Hematopoietic multipotent progenitor cell (in vitro differentiated cells): Measurements from ENCODE around the gene CFAP119. TPM values are rescaled to one million over a fixed set of nuclear protein-coding genes. Genes with fewer than 3 reads are reported as not detected.

ENCODE experiments used
- DNase-seq, 3 donors: peaks; one replicate each; pipeline ENCODE4 v3.0.0-alpha.2; 2011 to 2015; ENCODE audit warnings: low read depth in 2 of 3, low spot score in 2 of 3
- total RNA-seq: library from RNA; depleted of rRNA; stranded (reverse); fragments of >200 nt; gene quantifications from one replicate; pipeline ENCODE4 v1.2.3, GENCODE V29; 2012

Gene CFAP119
- total RNA-seq, 1 donor = 9.2 TPM

GRCh38 chr16:30741461-30741914 is 20.4 kb downstream of the CFAP119 start:
- no peak for DNase-seq

DNA sequence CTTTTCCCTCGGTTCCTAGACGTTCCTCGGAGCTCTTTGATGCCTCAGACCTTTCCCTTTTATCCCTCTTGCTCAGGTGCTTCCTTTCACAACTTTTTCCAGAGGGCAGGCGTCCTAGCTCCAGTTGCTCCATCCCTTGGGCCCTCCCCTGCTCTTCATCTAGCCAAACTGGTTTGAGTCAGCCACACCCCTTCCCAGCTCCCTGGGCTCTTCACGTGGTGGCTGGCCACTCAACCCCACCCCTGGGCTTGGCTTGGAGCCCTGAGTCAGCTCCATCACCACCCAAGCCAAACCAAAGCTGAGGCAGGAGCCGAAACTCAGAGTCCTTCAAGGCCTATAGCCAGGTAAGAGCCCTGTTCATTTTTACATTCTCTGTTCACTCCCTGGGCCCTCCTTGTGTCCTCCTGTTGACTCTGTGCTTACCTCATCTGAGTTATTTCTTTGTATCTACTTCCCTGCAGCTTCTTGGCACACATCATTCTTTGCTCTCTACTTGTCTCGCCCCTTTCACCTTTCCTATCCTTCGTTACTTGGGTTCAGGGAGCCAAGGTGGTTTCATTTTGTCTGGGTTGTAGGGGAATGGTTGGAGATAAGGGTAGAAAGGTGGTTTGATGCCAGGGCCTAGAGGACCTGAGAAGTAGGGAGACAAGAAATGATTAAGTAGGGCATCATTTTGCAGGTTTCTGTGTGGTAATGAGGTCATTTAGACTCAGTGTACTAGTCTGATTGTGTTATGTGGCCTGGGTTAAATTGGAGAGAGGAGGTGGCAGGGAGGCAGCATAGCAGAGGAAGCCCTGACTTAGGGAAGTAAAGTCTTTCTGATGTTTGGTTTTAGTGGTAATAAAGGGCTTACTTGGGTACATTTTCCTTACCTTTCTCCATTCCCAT is 21.3 kb downstream of the CFAP119 start:
- DNase-seq = no peak

DNA sequence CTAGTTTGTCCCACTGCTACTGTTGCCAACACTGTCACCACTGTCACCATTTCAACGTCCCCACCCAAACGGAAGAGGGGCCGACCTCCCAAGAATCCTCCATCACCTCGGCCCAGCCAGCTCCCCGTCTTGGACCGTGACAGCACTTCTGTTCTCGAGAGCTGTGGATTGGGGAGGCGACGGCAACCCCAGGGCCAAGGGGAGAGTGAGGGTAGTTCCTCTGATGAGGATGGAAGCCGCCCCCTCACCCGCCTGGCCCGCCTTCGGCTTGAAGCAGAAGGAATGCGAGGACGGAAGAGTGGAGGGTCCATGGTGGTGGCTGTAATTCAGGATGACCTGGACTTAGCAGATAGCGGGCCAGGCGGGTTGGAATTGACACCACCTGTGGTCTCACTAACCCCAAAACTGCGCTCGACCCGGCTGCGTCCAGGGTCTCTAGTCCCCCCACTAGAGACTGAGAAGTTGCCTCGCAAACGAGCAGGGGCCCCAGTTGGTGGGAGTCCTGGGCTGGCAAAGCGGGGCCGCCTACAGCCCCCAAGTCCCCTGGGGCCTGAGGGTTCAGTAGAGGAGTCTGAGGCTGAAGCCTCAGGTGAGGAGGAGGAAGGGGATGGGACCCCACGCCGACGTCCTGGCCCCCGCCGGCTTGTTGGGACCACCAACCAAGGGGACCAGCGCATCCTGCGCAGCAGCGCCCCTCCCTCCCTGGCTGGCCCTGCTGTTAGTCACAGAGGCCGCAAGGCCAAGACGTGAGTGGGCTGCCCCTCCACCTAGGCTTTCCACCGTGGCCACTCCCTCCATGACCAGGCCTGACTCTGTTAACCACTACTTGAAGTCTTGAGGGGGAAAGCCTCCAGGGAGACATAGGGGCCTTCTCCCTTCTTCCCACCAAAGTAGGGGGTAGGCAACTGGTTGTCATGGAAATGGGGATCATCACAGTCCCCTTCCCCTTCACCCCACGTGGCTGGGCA is 22.6 kb downstream of the CFAP119 start:
- DNase-seq = no peak

GRCh38 chr16:30737794-30738648 is 23.8 kb downstream of the CFAP119 start:
- no peak for DNase-seq

DNA sequence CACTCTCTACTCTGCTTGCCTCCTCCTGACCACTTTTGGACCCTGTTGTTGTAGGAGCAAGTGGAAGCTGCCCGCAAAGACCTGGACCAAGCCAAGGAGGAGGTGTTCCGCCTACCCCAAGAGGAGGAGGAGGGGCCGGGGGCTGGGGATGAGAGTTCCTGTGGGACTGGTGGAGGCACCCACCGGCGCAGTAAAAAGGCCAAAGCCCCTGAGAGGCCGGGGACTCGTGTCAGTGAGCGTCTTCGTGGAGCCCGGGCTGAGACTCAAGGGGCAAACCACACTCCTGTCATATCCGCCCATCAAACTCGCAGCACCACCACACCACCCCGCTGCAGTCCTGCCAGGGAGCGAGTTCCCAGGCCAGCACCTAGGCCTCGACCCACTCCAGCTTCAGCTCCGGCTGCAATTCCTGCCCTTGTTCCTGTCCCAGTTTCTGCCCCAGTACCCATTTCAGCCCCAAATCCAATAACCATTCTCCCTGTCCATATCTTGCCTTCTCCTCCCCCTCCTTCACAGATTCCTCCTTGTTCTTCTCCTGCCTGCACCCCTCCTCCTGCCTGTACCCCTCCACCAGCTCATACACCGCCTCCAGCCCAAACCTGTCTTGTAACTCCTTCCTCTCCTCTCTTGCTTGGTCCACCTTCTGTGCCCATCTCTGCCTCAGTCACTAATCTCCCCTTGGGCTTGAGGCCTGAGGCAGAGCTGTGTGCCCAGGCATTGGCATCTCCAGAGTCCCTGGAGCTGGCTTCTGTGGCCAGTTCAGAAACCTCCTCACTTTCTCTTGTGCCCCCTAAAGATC is 24.7 kb downstream of the CFAP119 start:
- no peak for DNase-seq

DNA sequence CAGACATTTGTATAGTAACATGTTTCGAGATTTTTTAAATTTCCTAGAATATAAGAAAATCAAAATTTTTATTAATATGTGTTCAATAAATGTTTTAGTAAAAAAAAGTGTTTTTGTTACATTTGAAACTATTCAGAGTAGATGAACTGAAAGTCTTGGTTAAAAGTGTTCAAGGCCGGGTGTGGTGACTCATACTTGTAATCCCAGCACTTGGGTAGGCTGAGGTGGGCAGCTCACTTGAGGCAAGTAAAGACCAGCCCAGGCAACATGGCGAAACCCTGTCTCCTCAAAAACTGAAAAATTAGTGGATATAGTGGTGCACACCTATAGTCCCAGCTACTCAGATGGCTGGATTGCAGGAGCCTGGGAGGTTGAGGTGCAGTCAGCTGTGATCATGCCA is 30.5 kb downstream of the CFAP119 start:
- DNase-seq = no peak

GRCh38 chr16:30728899-30729672 is 32.8 kb downstream of the CFAP119 start:
- peak in 1 of 3 donors; percentile 10 for DNase-seq

DNA sequence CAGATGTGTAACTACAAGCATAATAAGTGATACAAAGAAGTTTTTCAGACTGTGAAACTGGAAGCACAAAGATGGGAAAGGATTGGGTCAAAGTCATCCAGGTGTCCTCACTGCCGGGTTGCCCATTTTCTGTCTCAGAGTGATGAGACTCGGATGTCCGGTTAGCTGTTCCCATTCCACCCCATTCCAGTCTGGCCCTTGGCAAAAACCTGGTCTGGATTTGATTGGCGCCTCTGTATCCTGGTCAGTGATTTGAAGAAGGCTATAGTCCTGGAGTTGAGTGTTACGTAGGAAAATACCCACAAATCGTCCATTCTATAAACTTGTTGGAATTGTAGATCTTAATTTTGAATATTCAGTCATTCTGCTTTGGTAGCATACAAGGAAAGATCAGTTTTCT is 33.5 kb downstream of the CFAP119 start:
- no peak for DNase-seq

DNA sequence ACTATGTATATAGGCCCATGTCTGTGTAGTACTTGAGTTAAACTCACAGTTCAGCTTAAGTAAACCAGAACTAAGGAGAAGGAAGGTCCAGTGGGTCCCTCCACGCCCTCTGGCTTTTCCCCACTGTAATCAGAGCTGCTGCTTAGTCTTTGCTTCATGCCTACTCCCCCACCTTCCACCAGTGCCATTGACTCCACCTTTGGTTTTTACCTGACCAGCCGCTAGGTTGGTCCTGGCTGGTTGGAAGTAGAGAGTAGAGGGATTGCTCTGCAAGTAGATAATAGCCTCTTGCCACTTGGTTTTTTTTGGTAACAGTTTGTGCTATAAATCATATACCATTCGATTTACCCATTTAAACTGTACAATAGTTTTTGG is 36.5 kb downstream of the CFAP119 start:
- no peak for DNase-seq

DNA sequence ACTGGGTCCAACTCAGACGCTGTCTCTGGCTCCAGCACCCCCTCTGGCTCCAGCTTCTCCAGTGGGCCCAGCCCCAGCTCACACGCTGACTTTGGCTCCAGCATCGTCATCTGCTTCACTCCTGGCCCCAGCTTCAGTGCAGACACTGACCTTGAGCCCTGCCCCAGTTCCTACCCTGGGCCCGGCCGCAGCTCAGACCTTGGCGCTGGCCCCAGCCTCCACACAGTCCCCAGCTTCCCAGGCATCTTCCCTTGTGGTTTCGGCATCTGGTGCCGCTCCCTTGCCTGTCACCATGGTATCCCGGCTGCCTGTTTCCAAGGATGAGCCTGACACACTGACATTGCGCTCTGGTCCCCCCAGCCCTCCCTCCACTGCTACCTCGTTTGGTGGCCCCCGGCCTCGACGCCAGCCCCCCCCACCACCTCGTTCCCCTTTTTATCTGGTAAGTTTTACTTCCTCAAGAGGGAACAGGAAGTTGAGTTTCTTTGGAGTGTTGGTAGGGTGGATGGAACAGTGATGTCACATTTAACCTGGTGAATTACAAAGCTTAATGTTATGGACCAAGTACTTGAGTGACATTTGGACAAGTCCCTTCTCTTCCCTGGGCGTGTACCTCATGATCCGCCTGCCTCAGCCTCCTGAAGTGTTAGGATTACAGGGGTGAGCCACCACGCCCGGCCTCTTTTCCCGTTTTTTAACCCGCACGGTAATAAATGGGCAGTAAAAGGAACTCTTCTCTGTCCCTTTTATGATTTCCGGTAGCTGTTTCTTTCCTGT is 37.0 kb downstream of the CFAP119 start:
- DNase-seq = peak in 1 of 3 donors; percentile 6

GRCh38 chr16:30723725-30724355 is 38.0 kb downstream of the CFAP119 start:
- no peak for DNase-seq

DNA sequence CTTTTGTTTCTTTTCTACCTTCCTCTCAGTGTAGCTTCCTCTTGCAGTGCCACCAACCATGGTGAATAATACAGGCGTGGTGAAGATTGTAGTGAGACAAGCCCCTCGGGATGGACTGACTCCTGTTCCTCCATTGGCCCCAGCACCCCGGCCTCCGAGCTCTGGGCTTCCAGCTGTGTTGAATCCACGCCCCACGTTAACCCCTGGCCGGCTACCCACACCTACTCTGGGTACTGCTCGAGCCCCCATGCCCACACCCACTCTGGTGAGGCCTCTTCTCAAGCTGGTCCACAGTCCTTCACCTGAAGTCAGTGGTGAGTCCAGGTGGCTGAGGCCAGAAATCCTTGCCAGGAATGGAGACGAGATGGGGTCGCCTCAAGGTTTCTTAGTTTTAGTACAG is 38.9 kb downstream of the CFAP119 start:
- no peak for DNase-seq

DNA sequence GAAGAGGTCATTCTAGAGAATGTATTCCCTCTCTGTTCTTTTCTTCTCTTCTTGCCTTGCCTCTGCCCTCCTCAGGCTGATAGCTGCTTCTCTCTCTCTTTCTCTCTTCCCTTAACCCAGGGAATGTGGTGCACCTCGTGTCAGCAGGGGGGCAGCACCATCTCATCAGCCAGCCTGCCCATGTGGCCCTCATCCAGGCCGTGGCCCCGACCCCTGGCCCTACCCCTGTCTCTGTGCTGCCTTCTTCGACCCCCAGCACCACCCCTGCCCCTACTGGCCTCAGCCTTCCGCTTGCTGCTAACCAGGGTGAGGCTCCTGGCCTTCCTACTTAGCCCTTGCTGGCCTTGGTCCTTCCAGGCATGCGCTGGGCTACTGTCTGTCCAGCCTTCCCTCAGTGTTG is 39.4 kb downstream of the CFAP119 start:
- peak in 1 of 3 donors; percentile 29 for DNase-seq

GRCh38 chr16:30721606-30722005 is 40.3 kb downstream of the CFAP119 start:
- no peak for DNase-seq

GRCh38 chr16:30721167-30721566 is 40.7 kb downstream of the CFAP119 start:
- no peak for DNase-seq

DNA sequence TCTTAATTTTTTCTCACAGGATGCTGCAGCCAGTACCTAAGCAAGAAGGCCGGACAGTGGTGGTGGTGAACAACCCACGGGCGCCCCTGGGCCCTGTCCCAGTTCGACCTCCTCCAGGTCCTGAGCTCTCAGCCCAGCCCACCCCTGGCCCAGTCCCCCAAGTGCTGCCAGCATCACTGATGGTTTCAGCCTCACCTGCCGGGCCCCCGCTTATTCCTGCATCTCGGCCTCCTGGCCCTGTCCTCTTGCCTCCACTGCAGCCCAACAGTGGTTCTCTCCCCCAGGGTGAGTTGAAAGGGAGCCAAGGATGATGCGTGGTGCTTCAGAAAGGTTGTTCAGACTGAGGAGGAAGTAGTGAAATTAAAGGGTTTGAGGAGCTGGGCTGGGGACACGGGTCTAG is 41.2 kb downstream of the CFAP119 start:
- no peak for DNase-seq

GRCh38 chr16:30720086-30720485 is 41.8 kb downstream of the CFAP119 start:
- no peak for DNase-seq
